Liver (tissue), 9 donors: ENCODE measurements around the gene RPP40. TPM values are rescaled to one million over a fixed set of nuclear protein-coding genes. Genes with fewer than 3 reads are reported as not detected.

Experiments
- DNase-seq: peaks from one replicate; pipeline ENCODE4 v3.0.0-alpha.2; 2017; ENCODE audit warnings: low spot score
- H3K27ac ChIP-seq, 2 donors: one replicate each; pipeline ENCODE4 v1.7.0; 2013; ENCODE audit warnings: inconsistent platforms in 2 of 2, low read length in 2 of 2, control low read depth in 1 of 2, low read depth in 1 of 2, mild to moderate bottlenecking in 1 of 2
- H3K27me3 ChIP-seq, 4 donors: one replicate each; pipeline versions ENCODE4 v1.6.1 to v1.7.0; 2013; ENCODE audit warnings: low read length in 3 of 4, inconsistent platforms in 1 of 4, mild to moderate bottlenecking in 1 of 4, moderate library complexity in 1 of 4; ENCODE audit not compliant: control insufficient read depth in 4 of 4, insufficient read depth in 4 of 4
- H3K36me3 ChIP-seq, 4 donors: one replicate each; pipeline versions ENCODE4 v1.6.1 to v1.7.0; 2013; ENCODE audit warnings: low read length in 3 of 4, mild to moderate bottlenecking in 3 of 4, low read depth in 1 of 4, moderate library complexity in 1 of 4; ENCODE audit not compliant: control insufficient read depth in 4 of 4, insufficient read depth in 3 of 4
- H3K4me1 ChIP-seq, 4 donors: one replicate each; pipeline versions ENCODE4 v1.6.1 to v1.7.0; 2013; ENCODE audit warnings: low read length in 3 of 4, mild to moderate bottlenecking in 3 of 4, moderate library complexity in 1 of 4; ENCODE audit not compliant: control insufficient read depth in 4 of 4, insufficient read depth in 4 of 4
- H3K4me3 ChIP-seq, 3 donors: one replicate each; pipeline versions ENCODE4 v1.6.1 to v1.7.0; 2013; ENCODE audit warnings: low read length in 3 of 3, control low read depth in 1 of 3, low read depth in 1 of 3, mild to moderate bottlenecking in 1 of 3
- H3K9ac ChIP-seq, 2 donors: one replicate each; pipeline ENCODE4 v1.7.0; 2013; ENCODE audit warnings: low read length in 2 of 2, mild to moderate bottlenecking in 2 of 2, moderate library complexity in 2 of 2, control low read depth in 1 of 2, low read depth in 1 of 2
- H3K9me3 ChIP-seq, 4 donors: one replicate each; pipeline versions ENCODE4 v1.6.1 to v1.7.0; 2013; ENCODE audit warnings: low read length in 3 of 4; ENCODE audit not compliant: control insufficient read depth in 4 of 4
- ATF3 ChIP-seq: IDR thresholded peaks from 2 replicates; pipeline ENCODE4 v1.6.1; 2016; ENCODE audit warnings: antibody characterized with exemption
- CTCF ChIP-seq: fragments of 150-350 bp; IDR thresholded peaks from 2 replicates; pipeline ENCODE4 v1.5.1; 2017; ENCODE audit warnings: improper control_type of control experiment, low read depth, low read length; ENCODE audit not compliant: missing input control
- FOXA1 ChIP-seq: IDR thresholded peaks from 2 replicates; pipeline ENCODE4 v1.6.1; 2016; ENCODE audit warnings: antibody characterized with exemption
- FOXA2 ChIP-seq: IDR thresholded peaks from 2 replicates; pipeline ENCODE4 v1.6.1; 2016; ENCODE audit warnings: antibody characterized with exemption
- GABPA ChIP-seq, 2 donors: IDR thresholded peaks in 1 of 2; conservative IDR thresholded peaks in 1 of 2; 2 replicates each; pipeline ENCODE4 v1.6.1; 2016; ENCODE audit warnings: antibody characterized with exemption in 2 of 2, mild to moderate bottlenecking in 1 of 2, moderate library complexity in 1 of 2
- HNF4A ChIP-seq, 2 donors: conservative IDR thresholded peaks; 2 replicates each; pipeline ENCODE4 v1.6.1; 2016; ENCODE audit warnings: antibody characterized with exemption in 2 of 2, mild to moderate bottlenecking in 2 of 2
- HNF4G ChIP-seq: IDR thresholded peaks from 2 replicates; pipeline ENCODE4 v1.6.1; 2016; ENCODE audit warnings: antibody characterized with exemption
- JUND ChIP-seq, 2 donors: IDR thresholded peaks; 2 replicates each; pipeline ENCODE4 v1.6.1; 2016; ENCODE audit warnings: antibody characterized with exemption in 2 of 2
- MAX ChIP-seq: IDR thresholded peaks from 2 replicates; pipeline ENCODE4 v1.6.1; 2016; ENCODE audit warnings: antibody characterized with exemption
- NR2F2 ChIP-seq: IDR thresholded peaks from 2 replicates; pipeline ENCODE4 v1.6.1; 2016; ENCODE audit warnings: antibody characterized with exemption
- RAD21 ChIP-seq, 2 donors: IDR thresholded peaks; 2 replicates each; pipeline ENCODE4 v1.6.1; 2016; ENCODE audit warnings: antibody characterized with exemption in 2 of 2, mild to moderate bottlenecking in 2 of 2
- RXRA ChIP-seq, 2 donors: IDR thresholded peaks; 2 replicates each; pipeline ENCODE4 v1.6.1; 2017 to 2018; ENCODE audit warnings: antibody characterized with exemption in 2 of 2, mild to moderate bottlenecking in 1 of 2
- TAF1 ChIP-seq: conservative IDR thresholded peaks from 2 replicates; pipeline ENCODE4 v1.6.1; 2016; ENCODE audit warnings: antibody characterized with exemption, mild to moderate bottlenecking
- YY1 ChIP-seq: IDR thresholded peaks from 2 replicates; pipeline ENCODE4 v1.6.1; 2016; ENCODE audit warnings: antibody characterized with exemption, mild to moderate bottlenecking
- ZBTB33 ChIP-seq: IDR thresholded peaks from 2 replicates; pipeline ENCODE4 v1.6.1; 2016; ENCODE audit warnings: antibody characterized with exemption
- whole genome bisulfite sequencing: extraction: QIAGEN DNeasy Blood & Tissue Kit; methylation state at CpG from one replicate; pipeline ENCODE4 v1.1.7; 2013; 5-methylcytosine and 5-hydroxymethylcytosine counted together
- polyA plus RNA-seq, 2 donors: library from polyadenylated mRNA; stranded (reverse) in 1 of 2; unstranded in 1 of 2; fragments of 200-250 nt in 1 of 2; fragments of >200 nt in 1 of 2; fragmentation: Nextera tagmentation in 1 of 2; extraction: Ambion mirVana in 1 of 2; gene quantifications; one replicate each; pipeline versions ENCODE4 v1.2.1 to v1.2.3, GENCODE V29; 2013 to 2015
- total RNA-seq, 2 donors: library from RNA; depleted of rRNA; stranded (reverse); fragments of >200 nt; gene quantifications; one replicate each; pipeline ENCODE4 v1.2.3, GENCODE V29; 2014
- TF ChIP-seq, protein P1 (sequence below): IDR thresholded peaks from 2 replicates; pipeline ENCODE4 v1.6.1; 2016; ENCODE audit warnings: antibody characterized with exemption, mild to moderate bottlenecking
- donor health status: healthy.
- donor health status: healthy.
- donor health status: healthy.
- donor health status: healthy.
- donor health status: healthy.

Gene RPP40
- total and polyA plus RNA-seq, 4 donors, result 5.4 to 9.5 (median 8.9) TPM

DNA sequence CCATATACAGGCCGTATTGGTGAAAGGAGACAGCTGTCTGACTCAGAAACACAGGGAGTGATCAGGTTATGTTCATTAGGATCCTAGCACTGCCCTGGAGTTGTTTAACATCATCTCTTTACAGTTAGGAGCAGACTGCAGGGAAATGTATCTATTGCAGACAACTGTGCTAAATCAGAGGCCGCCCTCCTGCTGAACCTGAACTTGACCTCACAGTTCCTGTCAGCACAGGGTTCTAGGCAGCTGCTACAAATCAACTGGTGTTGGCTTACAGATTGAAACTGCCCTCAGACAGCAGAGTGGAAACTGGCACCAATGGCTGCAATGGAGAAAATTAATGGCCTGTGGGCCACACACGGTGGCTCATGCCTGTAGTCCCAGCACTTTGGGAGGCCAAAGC lies 3.7 kb upstream of the RPP40 start:
- H3K27ac ChIP-seq, result no peak overlapping the region
- 93% methylated on average over 3 of the region's 3 CpGs for whole genome bisulfite sequencing
- peaks cover 0 to 9% (median 3%) of the 10 kb centered on the region in 4 donors for H3K4me1 ChIP-seq
- no peak overlapping the region for H3K4me3 ChIP-seq
- no peak overlapping the region for H3K9ac ChIP-seq
- H3K9me3 ChIP-seq, result no peaks in the 10 kb centered on the region
- H3K36me3 ChIP-seq, result no peaks in the 10 kb centered on the region
- no peak for DNase-seq
- H3K27me3 ChIP-seq, result no peaks in the 10 kb centered on the region
- TF ChIP-seq RXRA (IDR thresholded peaks at IDR 0.05), result no peak
- no peak for TF ChIP-seq MAX
- TF ChIP-seq HNF4A (conservative IDR thresholded peaks at IDR 0.05), result no peak
- no peak for TF ChIP-seq RAD21 (IDR thresholded peaks at IDR 0.05)
- no peak for TF ChIP-seq ZBTB33
- TF ChIP-seq CTCF, result no peak
- no peak for TF ChIP-seq FOXA1
- no peak for TF ChIP-seq TAF1
- no peak for TF ChIP-seq ATF3
- TF ChIP-seq, protein P1, sequence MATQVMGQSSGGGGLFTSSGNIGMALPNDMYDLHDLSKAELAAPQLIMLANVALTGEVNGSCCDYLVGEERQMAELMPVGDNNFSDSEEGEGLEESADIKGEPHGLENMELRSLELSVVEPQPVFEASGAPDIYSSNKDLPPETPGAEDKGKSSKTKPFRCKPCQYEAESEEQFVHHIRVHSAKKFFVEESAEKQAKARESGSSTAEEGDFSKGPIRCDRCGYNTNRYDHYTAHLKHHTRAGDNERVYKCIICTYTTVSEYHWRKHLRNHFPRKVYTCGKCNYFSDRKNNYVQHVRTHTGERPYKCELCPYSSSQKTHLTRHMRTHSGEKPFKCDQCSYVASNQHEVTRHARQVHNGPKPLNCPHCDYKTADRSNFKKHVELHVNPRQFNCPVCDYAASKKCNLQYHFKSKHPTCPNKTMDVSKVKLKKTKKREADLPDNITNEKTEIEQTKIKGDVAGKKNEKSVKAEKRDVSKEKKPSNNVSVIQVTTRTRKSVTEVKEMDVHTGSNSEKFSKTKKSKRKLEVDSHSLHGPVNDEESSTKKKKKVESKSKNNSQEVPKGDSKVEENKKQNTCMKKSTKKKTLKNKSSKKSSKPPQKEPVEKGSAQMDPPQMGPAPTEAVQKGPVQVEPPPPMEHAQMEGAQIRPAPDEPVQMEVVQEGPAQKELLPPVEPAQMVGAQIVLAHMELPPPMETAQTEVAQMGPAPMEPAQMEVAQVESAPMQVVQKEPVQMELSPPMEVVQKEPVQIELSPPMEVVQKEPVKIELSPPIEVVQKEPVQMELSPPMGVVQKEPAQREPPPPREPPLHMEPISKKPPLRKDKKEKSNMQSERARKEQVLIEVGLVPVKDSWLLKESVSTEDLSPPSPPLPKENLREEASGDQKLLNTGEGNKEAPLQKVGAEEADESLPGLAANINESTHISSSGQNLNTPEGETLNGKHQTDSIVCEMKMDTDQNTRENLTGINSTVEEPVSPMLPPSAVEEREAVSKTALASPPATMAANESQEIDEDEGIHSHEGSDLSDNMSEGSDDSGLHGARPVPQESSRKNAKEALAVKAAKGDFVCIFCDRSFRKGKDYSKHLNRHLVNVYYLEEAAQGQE, result no peak

DNA sequence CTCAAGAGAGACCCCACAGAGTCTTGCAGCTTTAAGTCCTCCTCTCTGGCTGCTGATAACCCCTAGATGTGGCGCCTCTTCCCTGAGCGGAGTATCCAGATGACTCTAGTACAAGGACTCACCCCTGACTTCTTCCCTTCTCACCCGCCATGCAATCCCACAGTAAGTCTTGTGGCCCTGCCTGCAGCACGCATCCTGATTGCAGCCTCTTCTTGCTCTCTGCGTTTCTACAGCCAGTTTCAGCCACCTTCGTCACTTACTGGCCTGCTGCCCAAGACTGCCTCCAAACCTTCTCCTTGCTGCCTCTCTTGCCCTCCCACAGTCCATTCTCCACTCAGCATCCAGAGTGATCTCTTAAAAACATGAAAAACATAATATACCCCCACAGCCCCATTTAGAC lies 2.4 kb upstream of the RPP40 start:
- H3K9ac ChIP-seq, result no peak overlapping the region
- H3K27ac ChIP-seq, result no peak overlapping the region
- H3K4me3 ChIP-seq, result no peak overlapping the region
- H3K36me3 ChIP-seq, result peaks cover 0 to 3% (median 1%) of the 10 kb centered on the region in 4 donors
- H3K4me1 ChIP-seq, result peaks cover 0 to 9% (median 3%) of the 10 kb centered on the region in 4 donors
- H3K9me3 ChIP-seq, result no peaks in the 10 kb centered on the region
- 97% methylated on average over 6 of the region's 6 CpGs for WGBS
- no peak for DNase-seq
- H3K27me3 ChIP-seq, result no peaks in the 10 kb centered on the region
- TF ChIP-seq GABPA (IDR thresholded peaks at IDR 0.05 in 1 of 2, conservative IDR thresholded peaks at IDR 0.05 in 1 of 2) (no peak), HNF4G (no peak), HNF4A (conservative IDR thresholded peaks at IDR 0.05) (no peak), ZBTB33 (no peak), RXRA (IDR thresholded peaks at IDR 0.05) (no peak), FOXA2 (no peak), ATF3 (no peak), RAD21 (IDR thresholded peaks at IDR 0.05) (no peak), YY1 (no peak), JUND (IDR thresholded peaks at IDR 0.05) (no peak), NR2F2 (no peak), TAF1 (no peak)
- TF ChIP-seq, protein P1, result no peak
